Measurements from ENCODE around the gene RPS27L. TPM values are rescaled to one million over a fixed set of nuclear protein-coding genes. Genes with fewer than 3 reads are reported as not detected.
A peak's percentile ranks its signal among the peaks of the same experiment; 100 is the strongest.

RPS27L gene
- total and polyA plus RNA-seq, 9 of the 15 experiments (the other 6 are each of a cell fraction or from before 2014, with no cell fraction given) = 72.2 to 382 (median 116) TPM

DNA sequence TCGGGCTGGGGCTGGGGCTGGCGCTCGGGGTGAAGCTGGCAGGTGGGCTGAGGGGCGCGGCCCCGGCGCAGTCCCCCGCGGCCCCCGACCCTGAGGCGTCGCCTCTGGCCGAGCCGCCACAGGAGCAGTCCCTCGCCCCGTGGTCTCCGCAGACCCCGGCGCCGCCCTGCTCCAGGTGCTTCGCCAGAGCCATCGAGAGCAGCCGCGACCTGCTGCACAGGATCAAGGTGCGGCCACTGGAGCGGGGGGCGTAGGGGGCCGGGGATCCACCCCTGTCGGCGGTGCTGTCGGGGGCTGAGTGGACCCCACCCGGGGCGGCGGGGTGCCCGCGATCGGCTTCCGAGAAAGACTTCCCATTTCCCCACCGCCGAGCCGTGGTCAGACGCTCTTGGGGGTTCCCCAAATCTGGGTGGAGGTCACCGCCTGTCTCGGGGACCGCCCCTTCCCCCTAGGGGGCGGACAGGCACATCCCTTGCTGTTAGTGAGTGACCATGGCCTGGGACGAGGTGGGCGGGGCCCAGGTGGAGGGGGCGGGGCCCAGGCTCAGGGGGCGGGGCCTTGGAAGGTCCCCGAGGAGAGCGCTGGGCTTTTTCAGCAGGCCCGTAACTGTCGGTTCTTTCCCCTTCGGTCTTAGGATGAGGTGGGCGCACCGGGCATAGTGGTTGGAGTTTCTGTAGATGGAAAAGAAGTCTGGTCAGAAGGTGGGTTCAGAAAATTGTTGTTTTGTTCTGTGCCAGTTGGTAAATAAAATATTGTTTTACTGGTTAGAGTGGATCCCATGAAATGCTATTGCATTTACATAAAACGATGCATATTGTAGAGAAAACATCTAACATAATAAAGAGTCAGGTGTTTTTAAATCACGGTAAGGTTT lies 35.0 kb downstream of the RPS27L start (continued):
- TF ChIP-seq, protein P1, sequence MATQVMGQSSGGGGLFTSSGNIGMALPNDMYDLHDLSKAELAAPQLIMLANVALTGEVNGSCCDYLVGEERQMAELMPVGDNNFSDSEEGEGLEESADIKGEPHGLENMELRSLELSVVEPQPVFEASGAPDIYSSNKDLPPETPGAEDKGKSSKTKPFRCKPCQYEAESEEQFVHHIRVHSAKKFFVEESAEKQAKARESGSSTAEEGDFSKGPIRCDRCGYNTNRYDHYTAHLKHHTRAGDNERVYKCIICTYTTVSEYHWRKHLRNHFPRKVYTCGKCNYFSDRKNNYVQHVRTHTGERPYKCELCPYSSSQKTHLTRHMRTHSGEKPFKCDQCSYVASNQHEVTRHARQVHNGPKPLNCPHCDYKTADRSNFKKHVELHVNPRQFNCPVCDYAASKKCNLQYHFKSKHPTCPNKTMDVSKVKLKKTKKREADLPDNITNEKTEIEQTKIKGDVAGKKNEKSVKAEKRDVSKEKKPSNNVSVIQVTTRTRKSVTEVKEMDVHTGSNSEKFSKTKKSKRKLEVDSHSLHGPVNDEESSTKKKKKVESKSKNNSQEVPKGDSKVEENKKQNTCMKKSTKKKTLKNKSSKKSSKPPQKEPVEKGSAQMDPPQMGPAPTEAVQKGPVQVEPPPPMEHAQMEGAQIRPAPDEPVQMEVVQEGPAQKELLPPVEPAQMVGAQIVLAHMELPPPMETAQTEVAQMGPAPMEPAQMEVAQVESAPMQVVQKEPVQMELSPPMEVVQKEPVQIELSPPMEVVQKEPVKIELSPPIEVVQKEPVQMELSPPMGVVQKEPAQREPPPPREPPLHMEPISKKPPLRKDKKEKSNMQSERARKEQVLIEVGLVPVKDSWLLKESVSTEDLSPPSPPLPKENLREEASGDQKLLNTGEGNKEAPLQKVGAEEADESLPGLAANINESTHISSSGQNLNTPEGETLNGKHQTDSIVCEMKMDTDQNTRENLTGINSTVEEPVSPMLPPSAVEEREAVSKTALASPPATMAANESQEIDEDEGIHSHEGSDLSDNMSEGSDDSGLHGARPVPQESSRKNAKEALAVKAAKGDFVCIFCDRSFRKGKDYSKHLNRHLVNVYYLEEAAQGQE (IDR thresholded peaks at IDR 0.05; ENCODE audit: borderline replicate concordance) = no peak
- TF ChIP-seq, protein P1 (CRISPR knock-in tag; IDR thresholded peaks at IDR 0.05; ENCODE audit: low read depth) = 0 out of 2 replicates have a peak, but pooled peaks have one; percentile 35
- TF ChIP-seq, protein P2, sequence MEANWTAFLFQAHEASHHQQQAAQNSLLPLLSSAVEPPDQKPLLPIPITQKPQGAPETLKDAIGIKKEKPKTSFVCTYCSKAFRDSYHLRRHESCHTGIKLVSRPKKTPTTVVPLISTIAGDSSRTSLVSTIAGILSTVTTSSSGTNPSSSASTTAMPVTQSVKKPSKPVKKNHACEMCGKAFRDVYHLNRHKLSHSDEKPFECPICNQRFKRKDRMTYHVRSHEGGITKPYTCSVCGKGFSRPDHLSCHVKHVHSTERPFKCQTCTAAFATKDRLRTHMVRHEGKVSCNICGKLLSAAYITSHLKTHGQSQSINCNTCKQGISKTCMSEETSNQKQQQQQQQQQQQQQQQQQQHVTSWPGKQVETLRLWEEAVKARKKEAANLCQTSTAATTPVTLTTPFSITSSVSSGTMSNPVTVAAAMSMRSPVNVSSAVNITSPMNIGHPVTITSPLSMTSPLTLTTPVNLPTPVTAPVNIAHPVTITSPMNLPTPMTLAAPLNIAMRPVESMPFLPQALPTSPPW (CRISPR knock-in tag; IDR thresholded peaks at IDR 0.05) = peak; percentile 23; the same call in 1 of the 2 replicates
- TF ChIP-seq GATAD2B (IDR thresholded peaks at IDR 0.05; ENCODE audit: borderline replicate concordance) (0 out of 2 replicates have a peak, but pooled peaks have one; percentile 33), SPI1 (IDR thresholded peaks at IDR 0.05; ENCODE audit: borderline replicate concordance, low read depth, low read length) (peak; percentile 42; the same call in 1 of the 2 replicates), SAP30 (IDR thresholded peaks at IDR 0.05; ENCODE audit: borderline replicate concordance, insufficient read depth, low read depth, low read length, poor library complexity, severe bottlenecking) (peak; percentile 79), POLR2G (IDR thresholded peaks at IDR 0.05; ENCODE audit: low read depth, low read length) (peak; percentile 5; the same call in 1 of the 2 replicates)
- TF ChIP-seq, protein P3, sequence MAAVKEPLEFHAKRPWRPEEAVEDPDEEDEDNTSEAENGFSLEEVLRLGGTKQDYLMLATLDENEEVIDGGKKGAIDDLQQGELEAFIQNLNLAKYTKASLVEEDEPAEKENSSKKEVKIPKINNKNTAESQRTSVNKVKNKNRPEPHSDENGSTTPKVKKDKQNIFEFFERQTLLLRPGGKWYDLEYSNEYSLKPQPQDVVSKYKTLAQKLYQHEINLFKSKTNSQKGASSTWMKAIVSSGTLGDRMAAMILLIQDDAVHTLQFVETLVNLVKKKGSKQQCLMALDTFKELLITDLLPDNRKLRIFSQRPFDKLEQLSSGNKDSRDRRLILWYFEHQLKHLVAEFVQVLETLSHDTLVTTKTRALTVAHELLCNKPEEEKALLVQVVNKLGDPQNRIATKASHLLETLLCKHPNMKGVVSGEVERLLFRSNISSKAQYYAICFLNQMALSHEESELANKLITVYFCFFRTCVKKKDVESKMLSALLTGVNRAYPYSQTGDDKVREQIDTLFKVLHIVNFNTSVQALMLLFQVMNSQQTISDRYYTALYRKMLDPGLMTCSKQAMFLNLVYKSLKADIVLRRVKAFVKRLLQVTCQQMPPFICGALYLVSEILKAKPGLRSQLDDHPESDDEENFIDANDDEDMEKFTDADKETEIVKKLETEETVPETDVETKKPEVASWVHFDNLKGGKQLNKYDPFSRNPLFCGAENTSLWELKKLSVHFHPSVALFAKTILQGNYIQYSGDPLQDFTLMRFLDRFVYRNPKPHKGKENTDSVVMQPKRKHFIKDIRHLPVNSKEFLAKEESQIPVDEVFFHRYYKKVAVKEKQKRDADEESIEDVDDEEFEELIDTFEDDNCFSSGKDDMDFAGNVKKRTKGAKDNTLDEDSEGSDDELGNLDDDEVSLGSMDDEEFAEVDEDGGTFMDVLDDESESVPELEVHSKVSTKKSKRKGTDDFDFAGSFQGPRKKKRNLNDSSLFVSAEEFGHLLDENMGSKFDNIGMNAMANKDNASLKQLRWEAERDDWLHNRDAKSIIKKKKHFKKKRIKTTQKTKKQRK (IDR thresholded peaks at IDR 0.05; ENCODE audit: borderline replicate concordance, low read depth, low read length) = no peak
- TF ChIP-seq, protein P4, sequence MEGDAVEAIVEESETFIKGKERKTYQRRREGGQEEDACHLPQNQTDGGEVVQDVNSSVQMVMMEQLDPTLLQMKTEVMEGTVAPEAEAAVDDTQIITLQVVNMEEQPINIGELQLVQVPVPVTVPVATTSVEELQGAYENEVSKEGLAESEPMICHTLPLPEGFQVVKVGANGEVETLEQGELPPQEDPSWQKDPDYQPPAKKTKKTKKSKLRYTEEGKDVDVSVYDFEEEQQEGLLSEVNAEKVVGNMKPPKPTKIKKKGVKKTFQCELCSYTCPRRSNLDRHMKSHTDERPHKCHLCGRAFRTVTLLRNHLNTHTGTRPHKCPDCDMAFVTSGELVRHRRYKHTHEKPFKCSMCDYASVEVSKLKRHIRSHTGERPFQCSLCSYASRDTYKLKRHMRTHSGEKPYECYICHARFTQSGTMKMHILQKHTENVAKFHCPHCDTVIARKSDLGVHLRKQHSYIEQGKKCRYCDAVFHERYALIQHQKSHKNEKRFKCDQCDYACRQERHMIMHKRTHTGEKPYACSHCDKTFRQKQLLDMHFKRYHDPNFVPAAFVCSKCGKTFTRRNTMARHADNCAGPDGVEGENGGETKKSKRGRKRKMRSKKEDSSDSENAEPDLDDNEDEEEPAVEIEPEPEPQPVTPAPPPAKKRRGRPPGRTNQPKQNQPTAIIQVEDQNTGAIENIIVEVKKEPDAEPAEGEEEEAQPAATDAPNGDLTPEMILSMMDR (IDR thresholded peaks at IDR 0.05 in 2 of 3, conservative IDR thresholded peaks at IDR 0.05 in 1 of 3; ENCODE audit: insufficient read depth in 2 of 3, low read depth in 1 of 3, low read length in 3 of 3) = peak in 1 of 3 experiments; percentile 30; a peak in 2 of 6 replicates

Data from K562 (cell line).